Measurements from ENCODE around the gene GRIPAP1. TPM values are rescaled to one million over a fixed set of nuclear protein-coding genes. Genes with fewer than 3 reads are reported as not detected.

The GRIPAP1 gene
- total RNA-seq, 1 donor from 2014 or later = 24.5 TPM

- no peak for TF ChIP-seq CTCF (IDR thresholded peaks at IDR 0.05; ENCODE audit: insufficient read depth, low read length, severe bottlenecking)
- DNase-seq (ENCODE audit: low read depth) (no peak), FAIRE-seq (no peak)
- Histone ChIP-seq H3K36me3 (ENCODE audit: control insufficient read depth, insufficient read depth, low read length) (no peaks in the 10 kb centered on the region), H3K27me3 (ENCODE audit: control insufficient read depth, insufficient read depth, low read length) (no peaks in the 10 kb centered on the region), H3K4me3 (ENCODE audit: low read depth, low read length) (peak within 1 kb of the TSS; percentile 54)
These were observed 44.6 kb downstream of the GRIPAP1 start, which contains the start of gene OTUD5 for GRCh38 chrX:48957477-48957826. TSS of gene OTUD5 (minus strand) at chrX:48957607. CDS start at chrX:48957570, 37 bp downstream.

GRCh38 chrX:48956728-48957414 is 45.2 kb downstream of the GRIPAP1 start:
- Histone ChIP-seq H3K4me3 (ENCODE audit: low read depth, low read length) (peak overlapping the region; percentile 54), H3K36me3 (ENCODE audit: control insufficient read depth, insufficient read depth, low read length) (no peaks in the 10 kb centered on the region), H3K27me3 (ENCODE audit: control insufficient read depth, insufficient read depth, low read length) (no peaks in the 10 kb centered on the region)
- TF ChIP-seq CTCF (IDR thresholded peaks at IDR 0.05; ENCODE audit: insufficient read depth, low read length, severe bottlenecking) = no peak
- DNase-seq (ENCODE audit: low read depth) (no peak), FAIRE-seq (no peak)

- H3K4me3 ChIP-seq (ENCODE audit: low read depth, low read length) = no peak overlapping the region
- no peak for FAIRE-seq
- no peak for TF ChIP-seq CTCF (IDR thresholded peaks at IDR 0.05; ENCODE audit: insufficient read depth, low read length, severe bottlenecking)
- H3K27me3 ChIP-seq (ENCODE audit: control insufficient read depth, insufficient read depth, low read length) = no peaks in the 10 kb centered on the region
- no peak for DNase-seq (ENCODE audit: low read depth)
- peaks cover 2% of the 10 kb centered on the region for H3K36me3 ChIP-seq (ENCODE audit: control insufficient read depth, insufficient read depth, low read length)
These were observed 53.5 kb downstream of the GRIPAP1 start for GRCh38 chrX:48948589-48948988.

- no peak overlapping the region for H3K4me3 ChIP-seq (ENCODE audit: low read depth, low read length)
- peaks cover 2% of the 10 kb centered on the region for H3K36me3 ChIP-seq (ENCODE audit: control insufficient read depth, insufficient read depth, low read length)
- H3K27me3 ChIP-seq (ENCODE audit: control insufficient read depth, insufficient read depth, low read length) = no peaks in the 10 kb centered on the region
- DNase-seq (ENCODE audit: low read depth) = peak; percentile 8
- TF ChIP-seq CTCF (IDR thresholded peaks at IDR 0.05; ENCODE audit: insufficient read depth, low read length, severe bottlenecking) = peak; percentile 61
- FAIRE-seq = no peak
These were observed 56.3 kb downstream of the GRIPAP1 start for GRCh38 chrX:48945517-48946348.

GRCh38 chrX:48942895-48943294 is 59.2 kb downstream of the GRIPAP1 start:
- no peak for FAIRE-seq
- H3K27me3 ChIP-seq (ENCODE audit: control insufficient read depth, insufficient read depth, low read length) = no peaks in the 10 kb centered on the region
- no peak for TF ChIP-seq CTCF (IDR thresholded peaks at IDR 0.05; ENCODE audit: insufficient read depth, low read length, severe bottlenecking)
- no peak overlapping the region for H3K4me3 ChIP-seq (ENCODE audit: low read depth, low read length)
- DNase-seq (ENCODE audit: low read depth) = no peak
- peaks cover 2% of the 10 kb centered on the region for H3K36me3 ChIP-seq (ENCODE audit: control insufficient read depth, insufficient read depth, low read length)
